HCT116 (cell line): Measurements from ENCODE around the gene NOLC1. TPM values are rescaled to one million over a fixed set of nuclear protein-coding genes. Genes with fewer than 3 reads are reported as not detected.

Experiments
- ATAC-seq: fragments of 200-7000 bp; cut with Tn5 transposase; 2 replicates; pipeline ENCODE4 v1.9.1; 2020; ENCODE audit warnings: mild to moderate bottlenecking, moderate library complexity
- BruUV-seq: library from RNA; stranded (reverse); fragments of 400-500 nt; replicated peaks from 2 replicates; lab custom pipeline; 2021; lab: Mats Ljungman, UMichigan
- CTCF ChIA-PET: fragments of 300-600 bp; sonication (Branson Sonifier 250); formaldehyde crosslinking; loops from one replicate; lab custom pipeline; 2021; ENCODE audit warnings: antibody characterized with exemption; lab: Charles Lee
- POLR2A ChIA-PET: fragments of 300-600, 350-600 bp; sonication (Branson Sonifier 250); formaldehyde crosslinking; loops from one replicate; lab custom pipeline; 2021; ENCODE audit warnings: antibody characterized with exemption; lab: Charles Lee
- RAD21 ChIA-PET, 2 experiments: fragments of 300-600 bp; sonication (Branson Sonifier 250); formaldehyde crosslinking; loops; one replicate each; lab custom pipeline; 2023; ENCODE audit warnings: low total read pairs in 2 of 2; ENCODE audit not compliant: uncharacterized antibody in 2 of 2, unreplicated experiment in 2 of 2, low non-redundant PET in 1 of 2; lab: Charles Lee
- DNase-seq: peaks from one replicate; pipeline ENCODE4 v3.0.0-alpha.2; 2010; ENCODE audit warnings: low read depth, low spot score
- H2AFZ ChIP-seq: fragments of 200-600 bp; shearing (Covaris generic), sonication (generic); 2 replicates; pipeline ENCODE4 v1.6.1; 2017; ENCODE audit warnings: low read depth, mixed run types, mixed read lengths, antibody characterized with exemption, low read length; ENCODE audit not compliant: poor library complexity, severe bottlenecking
- H3K27ac ChIP-seq: 2 replicates; pipeline ENCODE4 v1.5.1; 2012; ENCODE audit warnings: low read depth, low read length
- H3K27me3 ChIP-seq: fragments of 200-600 bp; sonication (generic); 2 replicates; pipeline ENCODE4 v1.6.1; 2016; ENCODE audit warnings: mixed run types, low read length, mixed read lengths; ENCODE audit not compliant: insufficient read depth
- H3K36me3 ChIP-seq, 2 experiments: fragments of 200-500 bp in 1 of 2; fragments of 200-600 bp in 1 of 2; sonication (Bioruptor generic) in 1 of 2; sonication (generic) in 1 of 2; 2 replicates each; pipeline versions ENCODE4 v1.5.1 to v1.6.1; 2014 to 2016; ENCODE audit warnings: low read length in 2 of 2, inconsistent platforms in 1 of 2, mixed read lengths in 1 of 2, mixed run types in 1 of 2; ENCODE audit not compliant: insufficient read depth in 2 of 2, control insufficient read depth in 1 of 2
- H3K4me1 ChIP-seq, 2 experiments: fragments of 200-600 bp in 1 of 2; sonication (generic) in 1 of 2; 2 replicates each; pipeline versions ENCODE4 v1.5.1 to v1.6.1; 2012 to 2017; ENCODE audit warnings: low read length in 2 of 2, inconsistent platforms in 1 of 2, mild to moderate bottlenecking in 1 of 2, mixed read lengths in 1 of 2, mixed run types in 1 of 2, moderate library complexity in 1 of 2; ENCODE audit not compliant: insufficient read depth in 2 of 2, control insufficient read depth in 1 of 2
- H3K4me2 ChIP-seq: fragments of 200-600 bp; sonication (generic); 2 replicates; pipeline ENCODE4 v1.6.1; 2017; ENCODE audit warnings: mixed run types, low read length, mixed read lengths
- H3K4me3 ChIP-seq, 2 experiments: fragments of 200-600 bp in 1 of 2; sonication (generic) in 1 of 2; replicated peaks in 1 of 2; 2 replicates each; pipeline ENCODE4 v1.5.1; 2011 to 2016; ENCODE audit warnings: low read length in 2 of 2, control low read depth in 1 of 2, low read depth in 1 of 2, mild to moderate bottlenecking in 1 of 2, mixed read lengths in 1 of 2, mixed run types in 1 of 2
- H3K79me2 ChIP-seq: fragments of 200-600 bp; sonication (generic); 2 replicates; pipeline ENCODE4 v1.6.1; 2017; ENCODE audit warnings: mild to moderate bottlenecking, mixed run types, low read length, moderate library complexity, mixed read lengths; ENCODE audit not compliant: insufficient read depth
- H3K9ac ChIP-seq: fragments of 200-600 bp; sonication (generic); 2 replicates; pipeline ENCODE4 v1.6.1; 2016; ENCODE audit warnings: low read length, mixed read lengths
- H3K9me2 ChIP-seq: fragments of 200-600 bp; sonication (generic), shearing (Covaris generic); 2 replicates; pipeline ENCODE4 v1.6.1; 2017; ENCODE audit warnings: mixed run types, mild to moderate bottlenecking, moderate library complexity; ENCODE audit not compliant: insufficient read depth
- H3K9me3 ChIP-seq, 2 experiments: fragments of 200-500 bp in 1 of 2; fragments of 200-600 bp in 1 of 2; sonication (Bioruptor generic) in 1 of 2; sonication (generic) in 1 of 2; 2 replicates each; pipeline ENCODE4 v1.6.1; 2014 to 2017; ENCODE audit warnings: low read length in 2 of 2, mixed read lengths in 2 of 2, inconsistent platforms in 1 of 2, low read depth in 1 of 2, mild to moderate bottlenecking in 1 of 2, mixed run types in 1 of 2, moderate library complexity in 1 of 2; ENCODE audit not compliant: control insufficient read depth in 1 of 2, insufficient read depth in 1 of 2
- H4K20me1 ChIP-seq: fragments of 200-600 bp; sonication (generic), shearing (Covaris generic); 2 replicates; pipeline ENCODE4 v1.6.1; 2017; ENCODE audit warnings: mixed run types, mild to moderate bottlenecking, moderate library complexity; ENCODE audit not compliant: insufficient read depth
- CBX3 ChIP-seq: IDR thresholded peaks from 2 replicates; pipeline ENCODE4 v1.6.1; 2012; ENCODE audit warnings: low read depth
- REST ChIP-seq: IDR thresholded peaks from 2 replicates; pipeline ENCODE4 v1.6.1; 2012; ENCODE audit warnings: low read depth
- TCF7L2 ChIP-seq: IDR thresholded peaks from 2 replicates; pipeline ENCODE4 v1.7.0; 2011; ENCODE audit warnings: borderline replicate concordance, inconsistent platforms; ENCODE audit not compliant: insufficient read depth, insufficient read length; ENCODE audit errors: extremely low read depth
- YY1 ChIP-seq: IDR thresholded peaks from 2 replicates; pipeline ENCODE4 v1.6.1; 2011; ENCODE audit warnings: low read length, low read depth, moderate library complexity, mild to moderate bottlenecking; ENCODE audit not compliant: insufficient replicate concordance; ENCODE audit errors: extremely low read depth
- intact Hi-C: fragments of 100-400 bp; cut with micrococcal nuclease; formaldehyde crosslinking; loops from 2 replicates; pipeline ENCODE4 v1.10.0; 2022
- total RNA-seq: library from RNA; stranded (reverse); gene quantifications from one replicate; pipeline ENCODE4 v1.2.1, GENCODE V29; 2021; ENCODE audit not compliant: unreplicated experiment

NOLC1 gene
- total RNA-seq, 1 experiment from 2014 or later = 231 TPM

GRCh38 chr10:102191956-102192355 lies 39.8 kb downstream of the NOLC1 start:
- CTCF ChIA-PET = no interaction called here
- BruUV-seq = no TSS peak
- no peak for ATAC-seq
- Histone ChIP-seq H3K9me3 (peaks cover 9 to 17% of the 10 kb centered on the region in 2 experiments; a peak in 2 of 4 replicates), H3K79me2 (no peaks in the 10 kb centered on the region), H3K27me3 (no peaks in the 10 kb centered on the region), H3K4me2 (no peak overlapping the region), H2AFZ (no peak overlapping the region), H3K36me3 (peaks cover 0 to 5% of the 10 kb centered on the region in 2 experiments; a peak in 1 of 4 replicates), H3K4me3 (no peak overlapping the region), H3K9me2 (no peaks in the 10 kb centered on the region), H4K20me1 (no peaks in the 10 kb centered on the region), H3K4me1 (no peaks in the 10 kb centered on the region), H3K9ac (no peak overlapping the region), H3K27ac (no peak overlapping the region)
- TF ChIP-seq TCF7L2 (no peak), CBX3 (peak; percentile 50; the same call in 1 of the 2 replicates)
- intact Hi-C loops = no loop called here
- POLR2A ChIA-PET = no interaction called here
- no peak for DNase-seq
- RAD21 ChIA-PET = no interaction called here

- Histone ChIP-seq H3K9ac (no peak overlapping the region), H3K9me2 (no peaks in the 10 kb centered on the region), H4K20me1 (no peaks in the 10 kb centered on the region), H3K4me1 (peaks cover 10 to 15% of the 10 kb centered on the region in 2 experiments; a peak in 3 of 4 replicates), H3K79me2 (no peaks in the 10 kb centered on the region), H3K4me3 (no peak overlapping the region), H3K9me3 (peaks cover 9 to 17% of the 10 kb centered on the region in 2 experiments; a peak in 2 of 4 replicates), H3K4me2 (no peak overlapping the region), H3K27ac (no peak overlapping the region), H3K36me3 (peaks cover 0 to 5% of the 10 kb centered on the region in 2 experiments; a peak in 1 of 4 replicates), H3K27me3 (no peaks in the 10 kb centered on the region), H2AFZ (no peak overlapping the region)
- no peak for DNase-seq
- ChIA-PET RAD21 (no interaction called here), CTCF (no interaction called here), POLR2A (no interaction called here)
- no peak for ATAC-seq
- no TSS peak for BruUV-seq
- intact Hi-C loops = no loop called here
- TF ChIP-seq YY1 (no peak), REST (no peak)
Measured at GRCh38 chr10:102195296-102195870, 43.2 kb downstream of the NOLC1 start.
